Measurements from ENCODE around the gene CREBBP.

Gene CREBBP

GRCh38 chr16:3706253-3707012 is 174.1 kb downstream of the CREBBP start:
- TF ChIP-seq CTCF (IDR thresholded peaks at IDR 0.05; ENCODE audit: insufficient read depth, low read length, missing control alignments): no peak
- no peak for DNase-seq (ENCODE audit: low read depth, low spot score)
- POLR2A ChIA-PET: no interaction called here
- CTCF ChIA-PET: no interaction called here
- no peak overlapping the region for H3K4me3 ChIP-seq (ENCODE audit: low read depth, low read length)

GRCh38 chr16:3702082-3702481 is 178.4 kb downstream of the CREBBP start:
- no peak for TF ChIP-seq CTCF (IDR thresholded peaks at IDR 0.05; ENCODE audit: insufficient read depth, low read length, missing control alignments)
- ChIA-PET CTCF (interaction anchor here (1.0 to 5.0 kb wide), 3 partner anchors 11 to 542 kb away, joined by 3 to 47 read pairs (median 4); partner anchors contain the start of gene TRAP1), POLR2A (no interaction called here)
- DNase-seq (ENCODE audit: low read depth, low spot score): no peak
- no peak overlapping the region for H3K4me3 ChIP-seq (ENCODE audit: low read depth, low read length)

- ChIA-PET CTCF (interaction anchor here (0.6 to 5.0 kb wide), 5 partner anchors 11 to 542 kb away, joined by 3 to 47 read pairs (median 4); partner anchors contain the start of gene TRAP1), POLR2A (no interaction called here)
- no peak for DNase-seq (ENCODE audit: low read depth, low spot score)
- H3K4me3 ChIP-seq (ENCODE audit: low read depth, low read length): no peak overlapping the region
- TF ChIP-seq CTCF (IDR thresholded peaks at IDR 0.05; ENCODE audit: insufficient read depth, low read length, missing control alignments): no peak
These were observed 179.0 kb downstream of the CREBBP start for GRCh38 chr16:3701531-3701930.

GRCh38 chr16:3698941-3699340 is 181.6 kb downstream of the CREBBP start:
- POLR2A ChIA-PET: interaction anchor here (1.0 kb wide), 1 partner anchor 9 kb away, joined by 3 read pairs; no protein-coding TSS in a partner anchor
- TF ChIP-seq CTCF (IDR thresholded peaks at IDR 0.05; ENCODE audit: insufficient read depth, low read length, missing control alignments): no peak
- CTCF ChIA-PET: interaction anchor here (1.8 to 5.0 kb wide), 2 partner anchors 8 to 10 kb away, joined by 3 to 47 read pairs; no protein-coding TSS in a partner anchor

GRCh38 chr16:3696425-3697218 is 183.9 kb downstream of the CREBBP start:
- ChIA-PET POLR2A (no interaction called here), CTCF (interaction anchor here (0.9 to 1.8 kb wide), 4 partner anchors 9 to 182 kb away, joined by 3 to 5 read pairs (median 3); no protein-coding TSS in a partner anchor)
- DNase-seq (ENCODE audit: low read depth, low spot score): peak; percentile 89
- no peak overlapping the region for H3K4me3 ChIP-seq (ENCODE audit: low read depth, low read length)
- no peak for TF ChIP-seq CTCF (IDR thresholded peaks at IDR 0.05; ENCODE audit: insufficient read depth, low read length, missing control alignments)

More at GRCh38 chr16:3698941-3699340, 181.6 kb downstream of the CREBBP start:
- no peak overlapping the region for H3K4me3 ChIP-seq (ENCODE audit: low read depth, low read length)
- no peak for DNase-seq (ENCODE audit: low read depth, low spot score)
